Measurements from ENCODE around the gene TP53AIP1. TPM values are rescaled to one million over a fixed set of nuclear protein-coding genes. Genes with fewer than 3 reads are reported as not detected.
"Not testable (repeated sequence)": the region's sequence is repeated elsewhere in the genome, so short reads cannot be mapped to it uniquely, and the experiment has no call there.

The TP53AIP1 gene
- total RNA-seq, 1 donor from 2014 or later = not detected

DNA sequence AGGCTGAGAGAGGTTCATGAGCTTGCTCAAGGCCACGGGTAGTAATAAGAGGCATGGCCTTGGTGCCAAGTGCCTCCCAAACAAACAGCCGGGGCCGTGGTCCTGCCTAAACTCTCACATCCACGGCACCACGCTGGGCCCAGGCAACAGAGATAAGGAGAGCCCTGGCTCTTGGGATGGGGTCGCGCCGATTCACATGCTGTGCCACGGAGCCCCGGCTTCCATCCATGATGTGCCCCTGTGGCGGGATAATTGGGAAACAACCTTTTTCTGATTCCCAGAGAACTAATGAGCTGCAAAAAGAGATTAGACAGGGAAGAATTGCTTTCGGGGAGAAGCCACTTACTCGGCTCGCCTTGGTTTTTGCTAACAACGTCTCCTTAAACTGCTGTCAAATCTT, 22.0 kb downstream of the TP53AIP1 start:
- no peaks in the 10 kb centered on the region for H3K36me3 ChIP-seq
- H3K36me3 Mint-ChIP-seq = no peaks in the 10 kb centered on the region

DNA sequence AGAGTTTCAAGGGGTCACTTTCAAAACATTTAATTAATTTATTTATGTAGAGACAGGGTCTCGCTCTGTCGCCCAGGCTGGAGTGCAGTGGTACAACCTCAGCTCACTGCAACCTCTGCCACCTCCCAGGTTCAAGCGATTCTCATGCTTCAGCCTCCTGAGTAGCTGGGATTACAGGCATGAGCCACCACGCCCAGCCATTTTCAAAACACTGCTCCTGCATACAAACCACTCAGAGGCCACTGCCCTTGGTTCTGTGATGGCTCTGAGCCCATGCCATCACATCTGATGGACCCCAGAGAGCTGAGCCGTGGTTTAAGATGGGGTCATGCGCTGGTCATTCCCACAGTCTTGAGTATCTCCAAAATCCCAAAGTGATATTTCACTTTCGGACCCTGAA, 23.0 kb downstream of the TP53AIP1 start:
- not testable (repeated sequence) for DNase-seq (ENCODE audit: low spot score); H3K9me3 ChIP-seq (ENCODE audit: low read depth); H3K27me3 ChIP-seq; H3K36me3 Mint-ChIP-seq; H3K9ac ChIP-seq; H4K20me1 ChIP-seq (ENCODE audit: low read depth); H3F3A ChIP-seq (ENCODE audit: low read depth); H3K9me3 Mint-ChIP-seq; H3K4me3 Mint-ChIP-seq; H2AFZ ChIP-seq (replicated peaks); H3K27ac ChIP-seq; H3K79me2 ChIP-seq (ENCODE audit: low read depth); H3K4me3 ChIP-seq; H3K4me2 ChIP-seq; H3K27ac Mint-ChIP-seq; H3K4me1 ChIP-seq; H3K36me3 ChIP-seq
- Mint-ChIP-seq H3K27me3 (ENCODE audit: insufficient read depth, low read depth) (peaks cover 34% of the 10 kb centered on the region), H3K4me1 (peaks cover 35% of the 10 kb centered on the region)

More for the DNA sequence above, 22.0 kb downstream of the TP53AIP1 start:
- no peaks in the 10 kb centered on the region for H3K9me3 ChIP-seq (ENCODE audit: low read depth)
- Mint-ChIP-seq H3K9me3 (peaks cover 7% of the 10 kb centered on the region), H3K4me3 (no peak overlapping the region), H3K27me3 (ENCODE audit: insufficient read depth, low read depth) (peaks cover 39% of the 10 kb centered on the region), H3K27ac (no peak overlapping the region), H3K4me1 (peaks cover 38% of the 10 kb centered on the region)
- no peak overlapping the region for H3K27ac ChIP-seq
- DNase-seq (ENCODE audit: low spot score) = no peak
- no peak overlapping the region for H3K4me3 ChIP-seq
- TF ChIP-seq EZH2phosphoT487 (IDR thresholded peaks at IDR 0.05) (no peak), EZH2 (IDR thresholded peaks at IDR 0.05) (no peak)
- TF ChIP-seq, protein P1, sequence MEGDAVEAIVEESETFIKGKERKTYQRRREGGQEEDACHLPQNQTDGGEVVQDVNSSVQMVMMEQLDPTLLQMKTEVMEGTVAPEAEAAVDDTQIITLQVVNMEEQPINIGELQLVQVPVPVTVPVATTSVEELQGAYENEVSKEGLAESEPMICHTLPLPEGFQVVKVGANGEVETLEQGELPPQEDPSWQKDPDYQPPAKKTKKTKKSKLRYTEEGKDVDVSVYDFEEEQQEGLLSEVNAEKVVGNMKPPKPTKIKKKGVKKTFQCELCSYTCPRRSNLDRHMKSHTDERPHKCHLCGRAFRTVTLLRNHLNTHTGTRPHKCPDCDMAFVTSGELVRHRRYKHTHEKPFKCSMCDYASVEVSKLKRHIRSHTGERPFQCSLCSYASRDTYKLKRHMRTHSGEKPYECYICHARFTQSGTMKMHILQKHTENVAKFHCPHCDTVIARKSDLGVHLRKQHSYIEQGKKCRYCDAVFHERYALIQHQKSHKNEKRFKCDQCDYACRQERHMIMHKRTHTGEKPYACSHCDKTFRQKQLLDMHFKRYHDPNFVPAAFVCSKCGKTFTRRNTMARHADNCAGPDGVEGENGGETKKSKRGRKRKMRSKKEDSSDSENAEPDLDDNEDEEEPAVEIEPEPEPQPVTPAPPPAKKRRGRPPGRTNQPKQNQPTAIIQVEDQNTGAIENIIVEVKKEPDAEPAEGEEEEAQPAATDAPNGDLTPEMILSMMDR (IDR thresholded peaks at IDR 0.05) = no peak
- H3K4me1 ChIP-seq = peaks cover 4% of the 10 kb centered on the region
- H3K9ac ChIP-seq = no peak overlapping the region
- H3F3A ChIP-seq (ENCODE audit: low read depth) = no peaks in the 10 kb centered on the region
- no peak overlapping the region for H2AFZ ChIP-seq (replicated peaks)
- H4K20me1 ChIP-seq (ENCODE audit: low read depth) = no peaks in the 10 kb centered on the region
- peaks cover 10% of the 10 kb centered on the region for H3K27me3 ChIP-seq
- H3K4me2 ChIP-seq = no peak overlapping the region
- H3K79me2 ChIP-seq (ENCODE audit: low read depth) = no peaks in the 10 kb centered on the region

DNA sequence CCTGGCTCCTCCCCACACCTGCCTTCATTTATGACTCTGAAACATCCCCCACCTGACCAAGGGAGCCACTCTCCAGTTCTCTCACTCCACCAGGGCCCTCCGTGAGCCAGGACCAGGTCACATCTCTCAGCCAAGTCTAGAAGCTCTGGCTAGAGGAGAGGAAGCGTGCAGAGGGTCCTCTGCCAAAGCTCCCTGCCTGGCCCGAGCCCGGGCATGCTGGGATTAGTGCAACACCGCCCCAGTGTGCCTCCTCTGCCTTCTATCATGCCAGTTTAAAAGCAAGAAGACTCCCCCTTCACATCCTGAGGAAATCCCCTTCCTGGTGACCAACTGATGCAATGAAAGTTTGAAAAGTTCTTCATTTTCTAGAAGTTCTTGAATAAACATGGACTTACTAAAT, 23.5 kb downstream of the TP53AIP1 start:
- Mint-ChIP-seq H3K27ac (no peak overlapping the region), H3K36me3 (no peaks in the 10 kb centered on the region), H3K4me3 (no peak overlapping the region), H3K9me3 (peaks cover 8% of the 10 kb centered on the region), H3K27me3 (ENCODE audit: insufficient read depth, low read depth) (peaks cover 30% of the 10 kb centered on the region), H3K4me1 (peaks cover 30% of the 10 kb centered on the region)
- Histone ChIP-seq H3K4me3 (no peak overlapping the region), H3K4me2 (no peak overlapping the region), H3K79me2 (ENCODE audit: low read depth) (no peaks in the 10 kb centered on the region), H3K9ac (no peak overlapping the region), H3F3A (ENCODE audit: low read depth) (no peaks in the 10 kb centered on the region), H3K27ac (no peak overlapping the region), H3K9me3 (ENCODE audit: low read depth) (no peaks in the 10 kb centered on the region), H4K20me1 (ENCODE audit: low read depth) (no peaks in the 10 kb centered on the region), H3K4me1 (peaks cover 4% of the 10 kb centered on the region), H3K36me3 (no peaks in the 10 kb centered on the region), H2AFZ (replicated peaks) (no peak overlapping the region), H3K27me3 (no peaks in the 10 kb centered on the region)
- no peak for DNase-seq (ENCODE audit: low spot score)
- TF ChIP-seq EZH2 (IDR thresholded peaks at IDR 0.05) (no peak), EZH2phosphoT487 (IDR thresholded peaks at IDR 0.05) (no peak)
- TF ChIP-seq, protein P1 (IDR thresholded peaks at IDR 0.05) = no peak

DNA sequence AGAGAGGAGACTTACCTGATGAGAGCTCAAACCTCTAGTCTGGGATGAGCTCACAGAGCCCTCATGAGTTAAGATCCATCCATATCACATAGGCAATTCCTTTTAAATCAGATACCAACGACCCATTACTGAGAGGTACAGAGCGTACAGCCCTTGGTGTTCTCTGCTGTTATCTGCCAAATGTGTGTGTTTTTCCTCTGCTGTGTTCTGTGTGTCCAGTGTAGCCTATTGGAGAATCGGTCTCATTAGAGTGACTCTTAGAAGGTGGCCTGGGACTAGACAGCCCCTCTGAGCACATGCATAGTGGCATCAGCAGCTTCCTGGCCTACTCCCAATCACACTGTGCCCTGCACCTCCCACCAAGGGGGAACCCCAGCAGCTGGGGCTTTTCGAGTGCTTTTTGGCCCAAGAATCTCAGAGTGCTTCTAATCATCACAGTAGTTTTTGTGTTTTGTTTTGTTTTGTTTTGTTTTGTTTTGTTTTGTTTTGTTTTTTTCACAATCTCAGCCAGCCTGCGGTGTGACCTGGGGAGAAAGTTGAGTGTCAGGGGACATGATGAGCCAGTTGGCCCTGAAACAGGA, 25.4 kb downstream of the TP53AIP1 start:
- Histone ChIP-seq H2AFZ (replicated peaks) (no peak overlapping the region), H3K27ac (no peak overlapping the region), H3K9me3 (ENCODE audit: low read depth) (no peaks in the 10 kb centered on the region), H4K20me1 (ENCODE audit: low read depth) (no peaks in the 10 kb centered on the region), H3K79me2 (ENCODE audit: low read depth) (no peaks in the 10 kb centered on the region), H3K27me3 (no peaks in the 10 kb centered on the region), H3K9ac (no peak overlapping the region), H3K36me3 (no peaks in the 10 kb centered on the region), H3F3A (ENCODE audit: low read depth) (no peaks in the 10 kb centered on the region), H3K4me3 (no peak overlapping the region), H3K4me2 (no peak overlapping the region), H3K4me1 (peaks cover 4% of the 10 kb centered on the region)
- Mint-ChIP-seq H3K4me3 (no peak overlapping the region), H3K27me3 (ENCODE audit: insufficient read depth, low read depth) (peaks cover 23% of the 10 kb centered on the region), H3K9me3 (peaks cover 10% of the 10 kb centered on the region), H3K27ac (peak overlapping the region; percentile 67), H3K36me3 (no peaks in the 10 kb centered on the region), H3K4me1 (peaks cover 23% of the 10 kb centered on the region)
- no peak for DNase-seq (ENCODE audit: low spot score)
- TF ChIP-seq EZH2 (IDR thresholded peaks at IDR 0.05) (no peak), EZH2phosphoT487 (IDR thresholded peaks at IDR 0.05) (no peak)
- TF ChIP-seq, protein P1 (IDR thresholded peaks at IDR 0.05) = no peak
